Erythroblast (primary cell): ENCODE measurements around the gene PER2.

Source experiments
- GATA1 ChIP-seq: IDR thresholded peaks from 2 replicates; pipeline ENCODE4 v1.6.1; 2011; ENCODE audit warnings: low read depth, mild to moderate bottlenecking, control low read depth, low read length, moderate library complexity
- POLR2A ChIP-seq: IDR thresholded peaks from 2 replicates; pipeline ENCODE4 v1.6.1; 2011; ENCODE audit warnings: mild to moderate bottlenecking, low read length

DNA sequence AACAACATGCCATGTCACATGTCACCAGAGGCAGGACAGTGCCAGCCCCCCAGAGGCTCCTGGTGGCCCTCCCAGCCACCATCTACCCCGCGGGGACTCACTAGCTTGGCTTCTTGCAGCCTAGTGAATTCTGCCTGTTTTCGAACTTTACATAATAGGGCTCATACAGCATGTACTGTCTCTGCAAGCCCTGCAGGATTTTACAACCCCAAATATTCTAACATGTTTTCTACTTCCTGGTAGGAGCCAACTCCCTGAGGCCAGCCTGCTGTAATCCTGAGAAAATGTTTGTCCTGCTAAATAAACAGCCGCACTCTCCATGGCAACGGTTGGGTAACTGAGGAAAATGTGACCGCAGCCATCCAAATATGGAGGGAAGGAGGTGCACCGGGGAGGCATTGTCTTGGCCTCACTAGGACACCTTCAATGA is 2.7 kb downstream of the PER2 start:
- TF ChIP-seq POLR2A (no peak), GATA1 (no peak)
